Measurements from ENCODE around the gene TIMM17A. TPM values are rescaled to one million over a fixed set of nuclear protein-coding genes. Genes with fewer than 3 reads are reported as not detected.

Gene TIMM17A
- total RNA-seq, 1 donor from 2014 or later: 45.7 TPM

- Mint-ChIP-seq H3K4me1 (ENCODE audit: unreplicated experiment) (peaks cover 22% of the 10 kb centered on the region), H3K36me3 (ENCODE audit: low read depth, unreplicated experiment) (peaks cover 34% of the 10 kb centered on the region), H3K9me3 (ENCODE audit: unreplicated experiment) (no peaks in the 10 kb centered on the region), H3K27me3 (ENCODE audit: unreplicated experiment) (peaks cover 3% of the 10 kb centered on the region), H3K27ac (ENCODE audit: unreplicated experiment) (no peak overlapping the region), H3K4me3 (ENCODE audit: unreplicated experiment) (no peak overlapping the region)
- no peak for TF ChIP-seq CTCF (IDR thresholded peaks at IDR 0.05; ENCODE audit: unreplicated experiment)
- no peak for DNase-seq (ENCODE audit: low spot score)
Measured at GRCh38 chr1:202004711-202005110, 49.4 kb downstream of the TIMM17A start.

- H3K4me1 Mint-ChIP-seq (ENCODE audit: unreplicated experiment): peaks cover 23% of the 10 kb centered on the region
- peaks cover 3% of the 10 kb centered on the region for H3K27me3 Mint-ChIP-seq (ENCODE audit: unreplicated experiment)
- peak overlapping the region; percentile 45 for H3K4me3 Mint-ChIP-seq (ENCODE audit: unreplicated experiment)
- TF ChIP-seq CTCF (IDR thresholded peaks at IDR 0.05; ENCODE audit: unreplicated experiment): peak; percentile 61
- H3K9me3 Mint-ChIP-seq (ENCODE audit: unreplicated experiment): no peaks in the 10 kb centered on the region
- no peak for DNase-seq (ENCODE audit: low spot score)
- H3K36me3 Mint-ChIP-seq (ENCODE audit: low read depth, unreplicated experiment): peaks cover 24% of the 10 kb centered on the region
- H3K27ac Mint-ChIP-seq (ENCODE audit: unreplicated experiment): no peak overlapping the region
Measured at GRCh38 chr1:202005958-202006357, 50.7 kb downstream of the TIMM17A start.

GRCh38 chr1:202007304-202007703 lies 52.0 kb downstream of the TIMM17A start:
- Mint-ChIP-seq H3K4me1 (ENCODE audit: unreplicated experiment) (peaks cover 23% of the 10 kb centered on the region), H3K4me3 (ENCODE audit: unreplicated experiment) (no peak overlapping the region), H3K9me3 (ENCODE audit: unreplicated experiment) (no peaks in the 10 kb centered on the region), H3K27ac (ENCODE audit: unreplicated experiment) (no peak overlapping the region), H3K36me3 (ENCODE audit: low read depth, unreplicated experiment) (peaks cover 20% of the 10 kb centered on the region), H3K27me3 (ENCODE audit: unreplicated experiment) (peaks cover 3% of the 10 kb centered on the region)
- no peak for DNase-seq (ENCODE audit: low spot score)
- no peak for TF ChIP-seq CTCF (IDR thresholded peaks at IDR 0.05; ENCODE audit: unreplicated experiment)

GRCh38 chr1:202007805-202008489 lies 52.6 kb downstream of the TIMM17A start:
- Mint-ChIP-seq H3K27ac (ENCODE audit: unreplicated experiment) (no peak overlapping the region), H3K9me3 (ENCODE audit: unreplicated experiment) (no peaks in the 10 kb centered on the region), H3K27me3 (ENCODE audit: unreplicated experiment) (peaks cover 3% of the 10 kb centered on the region), H3K4me3 (ENCODE audit: unreplicated experiment) (no peak overlapping the region), H3K4me1 (ENCODE audit: unreplicated experiment) (peaks cover 23% of the 10 kb centered on the region), H3K36me3 (ENCODE audit: low read depth, unreplicated experiment) (peaks cover 20% of the 10 kb centered on the region)
- DNase-seq (ENCODE audit: low spot score): peak; percentile 18
- no peak for TF ChIP-seq CTCF (IDR thresholded peaks at IDR 0.05; ENCODE audit: unreplicated experiment)

- Mint-ChIP-seq H3K27ac (ENCODE audit: unreplicated experiment) (no peak overlapping the region), H3K9me3 (ENCODE audit: unreplicated experiment) (no peaks in the 10 kb centered on the region), H3K4me3 (ENCODE audit: unreplicated experiment) (no peak overlapping the region), H3K27me3 (ENCODE audit: unreplicated experiment) (peaks cover 3% of the 10 kb centered on the region), H3K36me3 (ENCODE audit: low read depth, unreplicated experiment) (peaks cover 5% of the 10 kb centered on the region), H3K4me1 (ENCODE audit: unreplicated experiment) (peaks cover 20% of the 10 kb centered on the region)
- peak; percentile 74 for DNase-seq (ENCODE audit: low spot score)
- peak; percentile 87 for TF ChIP-seq CTCF (IDR thresholded peaks at IDR 0.05; ENCODE audit: unreplicated experiment)
Measured at GRCh38 chr1:202009326-202010179, 54.2 kb downstream of the TIMM17A start.
